HEK293T (cell line): ENCODE results near the gene UNC93B1.

Experiments used
- CTBP1 ChIP-seq: fragments of 450-650 bp; IDR thresholded peaks from 2 replicates; pipeline ENCODE4 v1.6.1; 2016; ENCODE audit warnings: borderline replicate concordance
- ELF4 ChIP-seq: fragments of 450-650 bp; IDR thresholded peaks from 2 replicates; pipeline ENCODE4 v1.6.1; 2017; ENCODE audit warnings: antibody characterized with exemption
- SUZ12 ChIP-seq: fragments of 450-650 bp; IDR thresholded peaks from 2 replicates; pipeline ENCODE4 v1.6.1; 2016; ENCODE audit warnings: mild to moderate bottlenecking

- TF ChIP-seq SUZ12 (no peak), ELF4 (no peak), CTBP1 (no peak)
These were observed 38.5 kb upstream of the UNC93B1 start for GRCh38 chr11:68042219-68043028.
